Fibroblast of lung (primary cell): ENCODE data around the gene FBXO38. TPM values are rescaled to one million over a fixed set of nuclear protein-coding genes. Genes with fewer than 3 reads are reported as not detected.

Experiments
- DNase-seq, 2 donors: peaks; one replicate each; pipeline versions ENCODE4 v3.0.0 to v3.0.0-alpha.2; 2010; ENCODE audit warnings: low read depth in 2 of 2
- H2AFZ ChIP-seq: 2 replicates; pipeline ENCODE4 v1.5.1; 2012; ENCODE audit warnings: low read length, control low read depth, inconsistent platforms
- H3K27ac ChIP-seq: 2 replicates; pipeline ENCODE4 v1.5.1; 2011; ENCODE audit warnings: low read length, control low read depth; ENCODE audit not compliant: insufficient read depth
- H3K27me3 ChIP-seq: 2 replicates; pipeline ENCODE4 v1.5.1; 2011; ENCODE audit warnings: mild to moderate bottlenecking, low read length; ENCODE audit not compliant: control insufficient read depth, insufficient read depth
- H3K36me3 ChIP-seq: 2 replicates; pipeline ENCODE4 v1.5.1; 2011; ENCODE audit warnings: low read length; ENCODE audit not compliant: control insufficient read depth, insufficient read depth
- H3K4me1 ChIP-seq: 2 replicates; pipeline ENCODE4 v1.5.1; 2011; ENCODE audit warnings: low read length; ENCODE audit not compliant: control insufficient read depth, insufficient read depth; ENCODE audit errors: extremely low read depth
- H3K4me2 ChIP-seq: 2 replicates; pipeline ENCODE4 v1.5.1; 2011; ENCODE audit warnings: low read length, control low read depth; ENCODE audit not compliant: insufficient read depth; ENCODE audit errors: extremely low read depth
- H3K4me3 ChIP-seq, 4 experiments: fragments of 200-600 bp in 1 of 4; sonication (generic) in 1 of 4; replicated peaks in 1 of 4; 2 replicates each; pipeline ENCODE4 v1.5.1; 2011 to 2016; ENCODE audit warnings: low read length in 4 of 4, low read depth in 3 of 4, mild to moderate bottlenecking in 3 of 4, control low read depth in 2 of 4, inconsistent platforms in 1 of 4, mixed read lengths in 1 of 4; ENCODE audit not compliant: insufficient read depth in 1 of 4; ENCODE audit errors: control extremely low read depth in 1 of 4
- H3K79me2 ChIP-seq: 2 replicates; pipeline ENCODE4 v1.5.1; 2012; ENCODE audit warnings: mild to moderate bottlenecking, low read length, inconsistent platforms; ENCODE audit not compliant: control insufficient read depth, insufficient read depth
- H3K9ac ChIP-seq: 2 replicates; pipeline ENCODE4 v1.5.1; 2011; ENCODE audit warnings: mild to moderate bottlenecking, low read length, control low read depth; ENCODE audit not compliant: insufficient read depth
- H3K9me3 ChIP-seq: 2 replicates; pipeline ENCODE4 v1.5.1; 2012; ENCODE audit warnings: low read depth, low read length; ENCODE audit not compliant: control insufficient read depth, insufficient read depth
- H4K20me1 ChIP-seq: 2 replicates; pipeline ENCODE4 v1.5.1; 2011; ENCODE audit warnings: low read length; ENCODE audit not compliant: control insufficient read depth, insufficient read depth; ENCODE audit errors: extremely low read depth
- EZH2 ChIP-seq: IDR thresholded peaks from 2 replicates; pipeline ENCODE4 v1.5.1; 2012; ENCODE audit warnings: low read length, control low read depth, mild to moderate bottlenecking; ENCODE audit errors: missing control alignments
- polyA plus RNA-seq, 2 donors: library from polyadenylated mRNA; depleted of rRNA in 1 of 2; stranded (reverse) in 1 of 2; unstranded in 1 of 2; fragments of >200 nt; gene quantifications; 2 replicates each; pipeline ENCODE4 v1.2.1, GENCODE V29; 2011 to 2012; ENCODE audit warnings: missing spikeins in 1 of 2
- total RNA-seq: library from RNA; depleted of rRNA; stranded (reverse); fragments of >200 nt; gene quantifications from 2 replicates; pipeline ENCODE4 v1.2.1, GENCODE V29; 2014
- TF ChIP-seq, protein P1 (sequence below), 2 donors: IDR thresholded peaks in 1 of 2; conservative IDR thresholded peaks in 1 of 2; 1 replicate in 1 of 2; 2 replicates in 1 of 2; pipeline ENCODE4 v1.5.1; 2011 to 2012; ENCODE audit warnings: low read length in 2 of 2, control low read depth in 1 of 2, inconsistent platforms in 1 of 2, low read depth in 1 of 2, mild to moderate bottlenecking in 1 of 2

FBXO38 gene
- total and polyA plus RNA-seq, 2 donors (not counting 1 experiment from before 2014, with no cell fraction given): 25.0 to 62.4 TPM

DNA sequence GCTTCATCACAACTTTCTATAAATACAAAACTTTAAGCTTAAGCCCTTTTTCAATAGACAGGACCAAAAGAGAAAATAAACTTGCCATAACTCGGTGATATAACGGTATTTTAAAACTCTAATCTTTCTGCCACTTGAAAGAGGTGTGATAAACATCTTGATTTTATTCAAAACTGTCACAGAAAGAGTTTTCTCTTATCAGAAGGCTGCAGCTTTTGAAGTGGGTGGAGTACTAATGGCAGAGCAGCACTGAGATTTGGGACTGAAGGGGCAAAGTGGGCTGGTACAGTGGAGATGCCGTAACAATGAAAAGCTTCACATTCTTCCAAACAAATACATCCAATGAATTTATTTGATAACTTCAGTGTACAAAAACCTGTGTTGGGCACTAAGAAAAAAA lies 92.5 kb downstream of the FBXO38 start:
- Histone ChIP-seq H3K9me3 (no peaks in the 10 kb centered on the region), H3K27me3 (no peaks in the 10 kb centered on the region), H3K79me2 (no peaks in the 10 kb centered on the region), H3K9ac (no peak overlapping the region), H3K4me1 (no peaks in the 10 kb centered on the region), H3K36me3 (no peaks in the 10 kb centered on the region), H3K4me3 (no peak overlapping the region), H3K27ac (no peak overlapping the region), H4K20me1 (no peaks in the 10 kb centered on the region), H2AFZ (no peak overlapping the region), H3K4me2 (no peak overlapping the region)
- no peak for DNase-seq
- TF ChIP-seq EZH2: no peak
- TF ChIP-seq, protein P1, sequence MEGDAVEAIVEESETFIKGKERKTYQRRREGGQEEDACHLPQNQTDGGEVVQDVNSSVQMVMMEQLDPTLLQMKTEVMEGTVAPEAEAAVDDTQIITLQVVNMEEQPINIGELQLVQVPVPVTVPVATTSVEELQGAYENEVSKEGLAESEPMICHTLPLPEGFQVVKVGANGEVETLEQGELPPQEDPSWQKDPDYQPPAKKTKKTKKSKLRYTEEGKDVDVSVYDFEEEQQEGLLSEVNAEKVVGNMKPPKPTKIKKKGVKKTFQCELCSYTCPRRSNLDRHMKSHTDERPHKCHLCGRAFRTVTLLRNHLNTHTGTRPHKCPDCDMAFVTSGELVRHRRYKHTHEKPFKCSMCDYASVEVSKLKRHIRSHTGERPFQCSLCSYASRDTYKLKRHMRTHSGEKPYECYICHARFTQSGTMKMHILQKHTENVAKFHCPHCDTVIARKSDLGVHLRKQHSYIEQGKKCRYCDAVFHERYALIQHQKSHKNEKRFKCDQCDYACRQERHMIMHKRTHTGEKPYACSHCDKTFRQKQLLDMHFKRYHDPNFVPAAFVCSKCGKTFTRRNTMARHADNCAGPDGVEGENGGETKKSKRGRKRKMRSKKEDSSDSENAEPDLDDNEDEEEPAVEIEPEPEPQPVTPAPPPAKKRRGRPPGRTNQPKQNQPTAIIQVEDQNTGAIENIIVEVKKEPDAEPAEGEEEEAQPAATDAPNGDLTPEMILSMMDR (conservative IDR thresholded peaks at IDR 0.05 in 1 of 2, IDR thresholded peaks at IDR 0.05 in 1 of 2; ENCODE audit: low read depth in 1 of 2, low read length in 2 of 2): no peak

GRCh38 chr5:148477429-148477828 lies 93.7 kb downstream of the FBXO38 start:
- Histone ChIP-seq H3K4me2 (no peak overlapping the region), H4K20me1 (no peaks in the 10 kb centered on the region), H3K27ac (no peak overlapping the region), H3K4me1 (no peaks in the 10 kb centered on the region), H3K36me3 (no peaks in the 10 kb centered on the region), H3K79me2 (no peaks in the 10 kb centered on the region), H3K27me3 (no peaks in the 10 kb centered on the region), H3K4me3 (no peak overlapping the region), H3K9me3 (no peaks in the 10 kb centered on the region), H2AFZ (no peak overlapping the region), H3K9ac (no peak overlapping the region)
- no peak for DNase-seq
- TF ChIP-seq, protein P1 (conservative IDR thresholded peaks at IDR 0.05 in 1 of 2, IDR thresholded peaks at IDR 0.05 in 1 of 2; ENCODE audit: low read depth in 1 of 2, low read length in 2 of 2): no peak

- H4K20me1 ChIP-seq: no peaks in the 10 kb centered on the region
- H3K4me1 ChIP-seq: no peaks in the 10 kb centered on the region
- no peak overlapping the region for H3K27ac ChIP-seq
- H3K36me3 ChIP-seq: no peaks in the 10 kb centered on the region
- H3K4me3 ChIP-seq: no peak overlapping the region
- H3K27me3 ChIP-seq: peaks cover 2% of the 10 kb centered on the region
- H3K4me2 ChIP-seq: peak overlapping the region; percentile 13
- H3K79me2 ChIP-seq: no peaks in the 10 kb centered on the region
- no peak for TF ChIP-seq EZH2
- TF ChIP-seq, protein P1 (conservative IDR thresholded peaks at IDR 0.05 in 1 of 2, IDR thresholded peaks at IDR 0.05 in 1 of 2; ENCODE audit: low read depth in 1 of 2, low read length in 2 of 2): no peak
- H3K9ac ChIP-seq: no peak overlapping the region
- no peaks in the 10 kb centered on the region for H3K9me3 ChIP-seq
- no peak for DNase-seq
- peak overlapping the region; percentile 58 for H2AFZ ChIP-seq
Measured at GRCh38 chr5:148482196-148482595, 98.4 kb downstream of the FBXO38 start.
